Stimulated activated CD4-positive, alpha-beta T cell treated with anti-CD3 and anti-CD28 coated beads, TNF-alpha, amount 100 ng/mL, for 4 hours (primary cell): Measurements from ENCODE around the gene TRIM60.
"Not testable (repeated sequence)": the region's sequence is repeated elsewhere in the genome, so short reads cannot be mapped to it uniquely, and the experiment has no call there.

Experiments
- DNase-seq, 3 experiments: peaks; one replicate each; pipeline ENCODE4 v3.0.0-alpha.2; 2020; ENCODE audit warnings: low read depth in 3 of 3

Gene TRIM60

GRCh38 chr4:165053645-165054044 is 21.8 kb downstream of the TRIM60 start, which contains the start of gene TRIM75:
TRIM75 (plus strand) TSS chr4:165053866; CDS start chr4:165059148, 5,282 bp downstream.
- DNase-seq: no peak

DNA sequence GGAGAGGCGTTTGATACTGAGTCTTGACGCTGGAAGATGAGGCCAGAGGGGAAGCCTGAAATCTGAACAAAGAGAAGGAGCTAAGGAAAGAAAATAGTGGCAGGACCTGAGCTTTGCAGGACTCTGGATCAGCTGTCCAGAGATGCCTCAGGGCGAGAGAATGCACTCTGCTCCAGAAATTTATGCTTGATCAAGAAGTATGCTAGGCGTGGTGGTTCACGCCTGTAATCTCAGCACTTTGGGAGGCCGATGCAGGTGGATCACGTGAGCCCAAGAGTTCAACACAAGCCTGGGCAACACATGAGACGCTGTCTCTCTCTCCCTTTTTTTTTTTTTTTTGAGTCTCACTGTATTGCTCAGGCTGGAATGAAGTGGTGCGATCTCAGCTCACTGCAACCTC is 23.8 kb downstream of the TRIM60 start:
- no peak for DNase-seq

DNA sequence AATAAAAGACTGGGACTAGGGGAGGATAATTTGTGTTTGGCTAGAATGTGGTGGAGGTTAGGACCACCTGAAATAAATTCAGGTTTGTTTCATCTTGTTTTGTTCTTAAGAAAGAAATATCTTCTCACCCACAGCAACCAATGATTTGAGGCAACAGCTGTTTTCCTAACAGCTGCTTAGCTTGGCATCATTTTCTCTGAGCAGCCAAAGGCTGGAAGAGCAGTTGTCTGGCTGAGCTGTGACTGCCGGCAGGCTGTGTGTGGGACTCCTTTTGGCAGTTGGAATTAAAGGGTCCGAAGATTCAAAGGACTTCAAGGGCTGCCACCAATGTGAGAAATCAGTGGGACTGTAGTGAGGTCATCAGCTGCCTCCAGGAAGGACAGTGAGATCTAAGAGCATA is 26.9 kb downstream of the TRIM60 start:
- no peak for DNase-seq

GRCh38 chr4:165059386-165059785 is 27.6 kb downstream of the TRIM60 start:
- DNase-seq: no peak

DNA sequence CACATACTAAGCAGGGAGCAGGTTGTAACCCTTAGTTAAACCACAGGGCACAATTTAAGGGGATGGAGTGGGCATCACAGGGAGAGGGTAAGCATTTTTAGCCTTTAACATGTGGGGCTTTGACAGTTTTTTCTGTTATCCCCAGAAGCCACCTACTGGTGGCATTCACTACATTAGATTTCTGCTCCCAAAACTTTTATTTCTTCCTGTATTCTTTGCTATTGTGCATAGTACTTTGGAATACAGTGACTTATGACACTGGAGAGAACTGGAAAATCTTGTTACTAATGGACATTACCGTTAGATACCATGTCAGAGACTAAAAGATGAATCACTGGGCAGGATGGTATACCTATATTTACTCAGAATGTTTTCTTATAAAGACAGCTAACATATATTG is 29.1 kb downstream of the TRIM60 start:
- no peak for DNase-seq

- DNase-seq: no peak
These were observed 38.8 kb downstream of the TRIM60 start for GRCh38 chr4:165070560-165070959.

DNA sequence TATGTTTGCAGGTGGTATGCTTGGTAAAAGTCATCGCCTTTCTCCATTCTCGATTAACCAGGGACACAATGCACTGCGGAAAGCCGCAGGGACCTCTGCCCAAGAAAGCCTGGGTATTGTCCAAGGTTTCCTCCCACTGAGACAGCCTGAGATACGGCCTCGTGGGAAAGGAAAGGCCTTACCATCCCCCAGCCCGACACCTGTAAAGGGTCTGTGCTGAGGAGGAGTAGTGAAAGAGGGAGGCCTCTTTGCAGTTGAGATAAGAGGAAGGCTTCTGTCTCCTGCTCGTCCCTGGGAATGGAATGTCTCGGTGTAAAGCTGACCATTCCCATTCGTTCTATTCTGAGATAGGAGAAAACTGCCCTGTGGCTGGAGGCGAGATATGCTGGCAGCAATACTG is 41.5 kb downstream of the TRIM60 start:
- DNase-seq: not testable (repeated sequence)

- DNase-seq: no peak
These were observed 45.3 kb downstream of the TRIM60 start for GRCh38 chr4:165077034-165077578.

- no peak for DNase-seq
These were observed 47.7 kb downstream of the TRIM60 start for GRCh38 chr4:165079476-165079875.

GRCh38 chr4:165084787-165085186 is 53.0 kb downstream of the TRIM60 start:
- DNase-seq: not testable (repeated sequence)

GRCh38 chr4:165085946-165086345 is 54.1 kb downstream of the TRIM60 start:
- no peak for DNase-seq

- DNase-seq: no peak
These were observed 56.6 kb downstream of the TRIM60 start for GRCh38 chr4:165088366-165088765.
